Central memory CD4-positive, alpha-beta T cell (primary cell): Measurements from ENCODE around the gene CPED1.
"Not testable (repeated sequence)": the region's sequence is repeated elsewhere in the genome, so short reads cannot be mapped to it uniquely, and the experiment has no call there.

ENCODE experiments used
- DNase-seq: peaks from one replicate; pipeline ENCODE4 v3.0.0; 2022

CPED1 gene

DNA sequence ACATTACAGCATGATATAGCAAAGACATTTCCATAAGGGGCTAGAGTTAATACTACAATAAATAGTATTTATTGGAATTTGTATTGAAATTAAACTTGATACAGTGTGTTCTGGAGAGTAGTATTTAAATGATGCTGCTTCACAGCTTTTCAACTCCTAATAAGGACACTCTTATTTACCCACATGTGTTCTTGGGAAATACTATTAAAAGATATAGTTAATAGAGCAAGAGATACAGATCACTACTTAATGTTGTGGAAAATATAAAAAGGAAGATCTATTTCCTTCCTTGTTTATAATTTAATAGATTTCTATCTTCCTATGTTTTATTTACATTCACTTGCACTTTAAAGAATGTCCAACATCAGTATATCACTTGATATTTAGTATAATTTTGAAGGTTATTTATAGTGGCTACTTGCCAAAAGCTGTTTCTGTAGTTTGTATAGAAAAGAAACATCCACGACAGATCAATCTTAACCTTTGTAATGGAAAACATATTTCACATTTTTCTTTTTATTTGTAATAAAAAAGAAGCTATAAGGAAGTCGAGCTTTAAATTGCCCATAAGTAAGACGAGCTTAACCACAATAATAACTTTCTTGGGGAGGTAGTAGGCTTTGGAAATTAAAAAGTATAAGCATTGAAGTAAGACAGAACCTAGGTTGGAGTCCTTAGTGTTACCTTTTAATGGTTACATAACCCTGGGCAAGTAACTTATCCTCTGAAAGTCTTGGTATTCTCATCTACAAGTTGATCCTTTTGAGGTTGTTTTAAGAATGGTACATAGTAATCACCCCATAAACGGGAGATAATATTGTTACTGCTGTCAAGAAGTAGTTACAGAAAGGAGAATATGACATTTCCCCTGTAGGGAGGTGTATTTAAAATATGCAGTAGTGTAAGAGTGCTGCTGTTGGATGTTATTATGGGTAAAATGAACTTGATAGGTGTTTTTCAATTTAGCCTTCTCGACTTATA is 32.8 kb downstream of the CPED1 start:
- DNase-seq, result no peak

DNA sequence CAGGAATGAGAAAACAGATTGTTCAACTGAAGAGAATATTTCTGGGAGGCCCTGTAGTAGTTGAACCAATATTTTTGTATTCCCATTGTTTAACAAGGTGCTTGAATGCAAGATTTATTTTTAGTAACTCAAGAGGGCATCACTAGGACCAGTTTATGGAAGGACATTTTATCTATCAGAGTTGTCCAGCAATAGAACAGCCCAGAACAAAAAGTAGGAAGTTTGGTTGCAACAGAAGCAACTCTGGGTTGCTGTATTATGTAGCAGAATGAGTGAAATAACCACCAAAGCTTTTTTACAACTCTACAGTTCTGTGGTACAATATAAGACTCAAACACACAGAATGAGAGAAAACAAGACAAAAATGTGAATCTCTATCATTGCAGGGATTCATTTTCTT is 34.7 kb downstream of the CPED1 start:
- no peak for DNase-seq

DNA sequence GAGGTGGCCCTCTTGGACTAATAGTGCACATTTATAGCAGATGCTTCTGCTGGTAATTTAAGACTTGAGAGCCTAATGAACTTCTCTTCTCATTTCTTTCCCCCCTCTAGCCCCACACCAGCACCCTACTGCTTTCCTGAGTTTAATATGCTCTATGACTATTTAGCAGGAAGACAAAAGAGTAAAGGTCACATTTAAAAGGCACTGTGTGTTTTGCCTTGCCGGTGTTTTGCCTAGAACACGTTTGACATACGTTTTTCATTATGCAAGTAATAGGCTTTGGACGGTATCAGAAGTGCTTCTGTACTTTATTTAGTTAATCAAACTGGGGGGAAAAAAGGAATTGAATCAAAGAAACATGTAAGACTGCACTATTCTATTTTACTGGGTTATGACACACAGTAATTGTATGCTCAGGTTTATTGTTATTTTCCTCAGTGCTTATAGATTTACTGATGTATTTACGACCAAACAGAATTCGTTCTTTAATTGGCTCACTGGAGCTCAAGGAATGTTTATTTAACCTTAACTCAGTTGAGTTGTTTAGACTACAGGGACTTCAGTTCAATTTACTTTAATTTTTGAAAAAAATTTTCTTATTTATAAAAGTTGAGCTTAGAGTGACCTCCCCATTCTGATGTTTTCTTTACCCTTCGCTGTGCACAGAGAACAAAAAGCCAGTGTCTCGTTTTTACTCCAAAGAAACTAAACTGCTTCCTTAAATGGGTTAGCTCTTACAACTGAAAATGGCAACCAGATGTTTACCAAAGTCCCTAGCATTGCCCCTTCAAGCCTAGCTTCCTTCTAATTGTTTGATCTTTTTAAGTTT is 35.4 kb downstream of the CPED1 start:
- no peak for DNase-seq

DNA sequence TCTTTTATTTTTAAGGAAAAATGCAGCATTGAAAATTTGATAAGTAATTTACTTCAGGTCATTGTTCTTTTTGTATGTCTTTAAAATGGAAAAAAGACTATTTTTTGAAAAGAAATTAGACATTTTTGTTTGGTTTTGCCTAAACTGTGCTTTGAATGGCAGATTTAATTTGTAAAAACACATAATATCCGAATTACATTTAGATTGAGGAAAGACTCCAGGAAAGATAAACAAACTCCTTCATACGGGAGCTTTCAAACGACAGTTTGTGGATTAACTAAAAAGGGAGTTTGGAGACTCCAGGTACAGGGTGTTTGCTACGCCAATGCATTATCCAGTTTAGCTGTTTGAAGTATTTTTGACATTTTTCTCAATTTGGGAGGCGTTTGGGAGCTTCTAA is 36.1 kb downstream of the CPED1 start:
- DNase-seq, result no peak

DNA sequence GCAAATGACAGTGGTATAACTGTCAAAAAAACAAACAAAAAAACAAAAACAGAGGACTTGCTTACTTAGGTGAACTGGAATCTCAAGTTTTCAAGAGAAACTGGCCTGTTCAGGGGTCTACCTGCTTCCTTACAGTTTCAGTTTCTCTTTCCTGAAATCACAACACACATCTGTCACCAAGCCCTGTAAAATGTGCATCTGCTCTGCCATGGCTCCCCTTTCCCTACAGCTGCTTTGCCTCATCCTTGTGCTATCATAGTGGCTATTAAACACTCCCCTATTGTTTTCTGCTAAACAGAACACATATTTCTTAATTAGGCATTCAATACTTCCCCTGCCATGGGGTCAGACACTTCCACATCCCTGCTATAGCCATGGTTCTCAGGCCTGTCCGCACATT is 37.6 kb downstream of the CPED1 start:
- DNase-seq, result no peak

DNA sequence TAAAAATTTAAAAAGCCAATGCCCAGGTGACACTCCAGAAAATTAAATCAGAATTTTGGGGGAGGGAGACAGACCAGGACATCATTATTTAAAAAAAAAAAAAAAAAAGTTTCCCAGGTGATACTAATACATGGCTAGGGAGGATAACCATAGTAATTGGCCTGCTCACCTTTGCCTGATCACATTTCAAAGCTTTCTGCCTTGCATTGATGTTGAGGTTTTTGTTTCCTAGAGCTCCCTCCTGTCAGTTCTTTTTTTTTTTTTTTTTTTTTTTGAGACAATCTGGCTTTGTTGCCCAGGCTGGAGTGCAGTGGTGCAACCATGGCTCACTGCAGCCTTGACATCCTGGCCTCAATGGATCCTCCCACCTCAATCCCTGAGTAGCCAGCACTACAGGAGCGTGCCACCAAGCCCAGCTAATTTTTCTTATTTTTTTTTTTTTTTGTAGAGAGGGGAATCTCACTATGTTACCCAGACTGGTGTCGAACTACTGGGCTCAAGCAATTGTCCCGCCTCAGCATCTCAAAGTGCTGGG is 38.1 kb downstream of the CPED1 start:
- DNase-seq, result no peak

DNA sequence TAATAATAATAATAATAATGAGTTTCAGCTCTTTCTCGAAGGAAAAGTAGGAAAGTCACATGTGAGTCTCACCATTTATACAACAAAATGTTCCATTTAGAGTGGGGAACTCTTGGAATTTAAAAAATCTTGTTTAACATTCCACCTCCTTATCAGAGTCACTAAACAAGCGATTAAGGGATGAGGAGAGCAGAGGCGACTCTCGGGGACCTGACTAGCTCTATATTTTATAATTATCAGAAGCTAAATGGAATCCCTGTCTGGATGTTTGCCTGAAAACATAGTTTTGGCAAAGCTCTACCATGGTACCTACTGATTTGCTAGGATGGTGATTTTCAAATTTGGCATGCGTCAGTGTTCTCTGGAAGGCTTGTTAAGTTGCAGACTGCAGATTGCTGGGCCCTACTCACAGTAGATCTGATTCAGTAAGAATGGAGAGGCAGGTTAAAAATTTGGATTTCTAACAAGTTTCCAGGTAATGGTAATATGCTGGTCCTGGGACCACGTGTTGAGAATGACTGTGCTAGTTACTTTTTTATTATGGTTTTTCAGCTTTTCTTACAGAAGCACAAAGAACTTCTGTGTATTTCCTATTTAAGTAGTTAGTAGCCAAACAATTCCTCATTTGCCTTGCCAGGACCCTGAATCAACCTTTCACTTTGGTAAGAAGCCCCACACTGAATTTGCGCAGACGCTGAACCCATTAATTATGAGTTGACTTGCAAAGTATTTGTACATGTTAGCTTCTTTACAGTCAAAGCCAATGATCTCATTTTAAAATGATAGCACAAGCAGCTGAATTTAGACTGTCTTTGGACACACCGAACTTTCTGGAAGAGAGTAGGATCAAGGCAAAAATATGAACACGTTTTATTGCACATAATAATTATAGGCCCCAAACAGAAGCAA is 39.5 kb downstream of the CPED1 start:
- no peak for DNase-seq

DNA sequence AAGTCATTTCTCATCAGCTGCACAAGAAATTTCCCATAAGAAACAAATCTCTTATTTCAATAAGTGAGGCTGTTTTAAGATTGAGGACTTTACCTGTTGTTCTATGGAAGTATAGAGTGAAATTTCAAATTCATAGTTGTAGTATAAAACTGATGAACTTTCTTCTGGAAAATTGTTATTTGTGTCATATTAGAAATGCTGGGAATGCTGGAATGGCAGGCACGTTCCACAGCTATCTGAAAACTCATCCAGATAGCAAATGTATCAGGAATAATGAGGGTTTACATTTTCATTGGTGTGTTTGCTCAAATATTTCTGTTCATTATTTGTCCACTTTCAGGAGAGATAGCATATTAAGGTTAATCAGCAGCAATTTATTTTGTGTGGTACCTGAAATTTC is 40.8 kb downstream of the CPED1 start:
- no peak for DNase-seq

DNA sequence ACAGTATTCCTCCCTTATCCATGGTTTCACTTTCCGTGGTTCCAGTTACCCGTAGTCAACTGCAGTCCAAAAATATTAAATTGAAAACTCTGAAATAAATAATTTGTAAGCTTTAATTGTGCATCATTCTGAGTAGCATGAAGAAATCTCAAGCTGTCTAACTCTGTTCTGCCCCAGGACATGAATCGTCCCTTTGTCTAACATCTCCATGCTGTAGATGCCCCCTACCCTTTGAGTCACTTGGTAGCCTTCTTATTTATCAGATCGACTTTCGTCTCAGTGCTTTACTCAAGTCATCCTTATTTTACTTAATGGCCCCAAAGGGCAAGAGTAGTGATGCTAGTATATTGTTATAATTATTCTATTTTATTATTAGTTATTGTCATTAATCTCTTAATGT is 41.8 kb downstream of the CPED1 start:
- no peak for DNase-seq

DNA sequence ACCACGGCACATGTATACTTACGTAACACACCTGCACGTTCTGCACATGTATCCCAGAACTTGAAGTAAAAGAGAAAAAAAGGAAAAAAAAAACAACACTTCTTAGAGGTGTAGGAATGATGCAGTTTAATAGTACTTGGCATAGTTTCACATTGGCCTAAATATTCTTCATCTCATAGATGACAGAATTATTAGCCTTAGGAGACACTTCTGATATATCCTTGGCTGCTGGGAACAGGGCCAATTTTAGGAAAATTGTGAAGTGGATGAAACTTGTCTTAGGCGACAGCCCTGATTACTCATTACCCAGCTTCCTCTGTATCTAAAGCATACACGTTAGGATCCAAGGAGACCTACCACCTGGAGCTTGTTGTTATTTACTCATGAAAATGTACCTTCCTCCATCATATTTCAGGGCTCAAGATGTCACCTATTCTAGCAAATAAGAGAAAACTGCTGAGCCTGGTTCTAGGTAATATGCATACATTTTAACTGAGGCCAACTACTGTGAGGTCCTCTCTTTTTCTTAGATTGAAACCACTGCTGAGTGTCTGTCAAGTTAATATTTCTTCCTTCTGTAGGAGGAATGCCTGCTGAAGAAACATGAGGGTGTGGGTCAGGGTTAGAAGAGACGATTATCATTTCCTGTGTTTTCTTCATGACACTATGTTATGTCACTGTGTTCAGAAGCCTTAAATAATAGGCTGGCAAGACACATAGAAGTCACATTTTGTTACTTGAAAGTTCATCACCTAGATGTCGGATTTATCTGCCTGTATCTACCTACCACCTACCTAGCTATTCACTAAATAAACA is 44.3 kb downstream of the CPED1 start:
- DNase-seq, result no peak

DNA sequence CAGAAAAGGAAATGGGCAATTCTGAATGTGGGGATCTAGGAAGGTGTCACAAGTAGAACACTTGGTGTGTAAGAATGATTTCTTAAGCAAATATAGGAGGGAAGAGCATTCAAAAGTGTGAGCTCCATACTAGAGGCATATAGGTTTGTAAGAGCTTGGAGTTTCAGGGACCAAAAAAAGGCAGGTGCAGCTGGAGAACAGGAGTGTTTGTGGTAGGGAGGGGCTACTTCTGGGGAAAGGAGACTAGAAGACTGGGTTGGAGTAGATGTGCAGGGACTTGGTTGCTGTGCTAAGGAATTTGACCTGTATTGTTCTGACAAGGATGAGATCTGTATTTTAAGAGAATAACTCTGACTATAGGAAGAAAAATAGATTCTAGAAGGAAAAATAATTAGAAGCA is 46.4 kb downstream of the CPED1 start:
- no peak for DNase-seq

DNA sequence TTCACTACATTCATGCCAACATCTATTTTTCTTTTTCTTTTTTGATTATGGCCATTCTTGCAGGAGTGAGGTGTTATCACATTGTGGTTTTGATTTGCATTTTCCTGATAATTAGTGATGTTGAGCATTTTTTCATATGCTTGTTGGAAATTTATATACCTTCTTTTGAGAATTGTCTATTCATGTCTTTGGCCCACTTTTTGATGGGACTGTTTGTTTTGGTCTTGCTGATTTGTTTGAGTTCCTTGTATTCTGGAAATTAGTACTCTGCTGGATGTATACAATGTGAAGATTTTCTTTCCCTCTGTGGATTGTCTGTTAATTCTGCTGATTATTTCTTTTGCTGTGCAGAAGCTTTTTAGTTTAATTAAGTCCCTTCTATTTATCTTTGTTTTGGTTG is 48.3 kb downstream of the CPED1 start:
- DNase-seq, result not testable (repeated sequence)

DNA sequence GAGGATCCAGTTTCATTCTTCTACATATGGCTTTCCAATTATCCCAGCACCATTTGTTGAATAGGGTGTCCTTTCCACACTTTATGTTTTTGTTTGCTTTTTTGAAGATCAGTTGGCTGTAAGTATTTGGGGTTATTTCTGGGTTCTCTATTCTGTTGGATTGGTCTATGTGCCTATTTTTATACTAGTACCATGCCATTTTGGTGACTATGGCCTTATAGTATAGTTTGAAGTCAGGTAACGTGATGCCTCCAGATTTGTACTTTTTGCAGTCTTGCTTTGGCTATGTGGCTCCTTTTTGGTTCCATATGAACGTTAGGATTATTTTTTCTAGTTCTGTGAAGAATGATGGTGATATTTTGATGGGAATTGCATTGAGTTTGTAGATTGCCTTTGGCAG is 48.8 kb downstream of the CPED1 start:
- DNase-seq, result not testable (repeated sequence)

DNA sequence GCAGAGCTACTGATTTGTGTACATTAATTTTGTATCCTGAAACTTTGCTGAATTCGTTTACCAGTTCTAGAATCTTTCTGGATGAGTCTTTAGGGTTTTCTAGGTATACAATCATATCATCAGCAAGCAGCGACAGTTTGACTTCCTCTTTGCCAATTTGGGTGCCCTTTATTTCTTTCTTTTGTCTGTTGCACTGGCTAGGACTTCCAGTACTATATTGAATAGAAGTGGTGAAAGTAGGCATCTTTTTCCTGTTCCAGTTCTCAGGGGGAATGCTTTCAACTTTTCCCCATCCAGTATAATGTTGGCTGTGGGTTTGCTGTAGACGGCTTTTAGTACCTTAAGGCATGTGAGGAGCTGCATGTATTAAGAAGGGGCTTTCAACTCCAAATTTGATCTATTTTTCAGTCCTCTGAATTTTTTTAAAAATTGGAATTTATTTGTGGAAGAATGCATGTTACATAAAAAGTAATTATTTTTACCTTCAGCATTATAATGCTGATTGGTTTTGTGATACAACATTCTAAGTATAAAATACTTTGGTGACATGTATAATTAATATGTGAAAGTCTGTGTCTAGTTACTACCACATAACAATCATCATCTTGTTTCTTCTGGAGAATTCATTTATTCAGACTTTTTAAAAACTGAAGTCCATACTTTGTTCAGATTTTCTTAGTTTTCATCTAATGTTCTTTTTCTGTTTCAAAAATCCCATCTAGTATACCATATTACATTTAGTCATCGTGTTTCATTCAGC is 49.6 kb downstream of the CPED1 start:
- no peak for DNase-seq

DNA sequence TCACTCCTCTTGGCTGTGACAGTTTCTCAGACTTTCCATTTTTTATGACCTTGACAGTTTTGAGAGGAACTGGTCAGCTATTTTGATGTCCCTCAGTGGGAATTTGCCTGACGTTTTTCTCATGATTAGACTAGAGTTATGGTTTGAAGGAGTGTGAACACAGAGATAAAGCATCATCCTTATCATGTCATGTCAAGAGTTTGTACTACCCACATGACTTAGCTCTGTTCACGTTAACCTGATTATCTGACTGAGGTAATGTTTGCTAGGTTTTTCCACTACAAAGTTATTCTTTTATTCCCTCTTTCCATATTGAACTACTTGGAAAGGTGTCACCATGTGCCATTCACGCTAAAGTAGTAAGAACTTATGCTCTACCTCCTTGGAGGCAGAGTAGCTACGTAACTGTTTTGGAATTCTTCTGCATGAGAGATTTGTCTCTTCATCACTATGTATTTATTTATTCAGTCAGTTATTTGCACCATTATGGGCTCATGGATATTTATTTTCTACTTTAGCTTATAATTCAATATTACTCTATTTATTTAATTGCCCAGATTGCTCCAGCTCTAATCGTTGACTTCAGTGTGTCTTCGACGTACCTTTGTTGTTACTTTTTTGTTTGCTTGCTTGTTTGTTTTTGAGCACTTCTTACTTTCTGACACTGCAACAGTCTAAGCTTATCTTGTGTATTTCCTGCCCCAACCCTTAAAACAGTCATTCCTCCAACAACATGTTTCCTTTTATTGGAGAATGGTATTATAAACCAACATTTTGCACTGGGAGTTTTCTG is 50.4 kb downstream of the CPED1 start:
- DNase-seq, result no peak

DNA sequence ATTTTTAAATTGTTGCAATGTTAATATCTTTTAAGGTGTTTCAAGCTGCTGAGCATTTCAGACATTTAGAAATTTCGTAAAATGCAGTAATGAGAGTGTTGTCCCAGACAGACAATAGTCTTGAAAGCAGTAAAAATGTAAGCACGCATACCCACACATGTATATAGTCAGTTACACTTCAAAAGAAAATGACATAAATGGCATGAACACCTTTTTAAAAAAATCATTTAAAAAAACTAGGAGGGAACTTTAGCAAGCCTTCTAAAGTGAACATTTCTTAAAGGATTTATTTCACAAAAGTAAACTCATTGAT is 51.0 kb downstream of the CPED1 start:
- no peak for DNase-seq

DNA sequence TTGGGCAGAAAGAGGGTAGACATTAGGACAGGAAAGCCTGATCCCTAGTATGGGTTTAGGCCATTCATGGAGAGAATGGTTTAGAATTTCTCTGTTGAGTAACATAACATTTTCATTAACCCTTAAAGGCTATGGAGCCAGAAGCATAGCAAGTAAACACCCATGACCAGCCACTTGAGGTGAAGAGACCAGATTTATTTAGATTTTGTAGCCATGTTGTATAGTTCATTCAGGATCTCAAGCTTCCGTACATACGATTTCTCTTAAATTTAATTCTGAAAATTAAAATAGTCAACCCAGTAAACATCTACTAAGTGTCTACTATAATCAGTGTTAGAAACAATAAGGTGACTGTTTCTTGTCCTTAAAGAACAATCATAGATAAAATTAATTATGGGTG is 51.5 kb downstream of the CPED1 start:
- no peak for DNase-seq

DNA sequence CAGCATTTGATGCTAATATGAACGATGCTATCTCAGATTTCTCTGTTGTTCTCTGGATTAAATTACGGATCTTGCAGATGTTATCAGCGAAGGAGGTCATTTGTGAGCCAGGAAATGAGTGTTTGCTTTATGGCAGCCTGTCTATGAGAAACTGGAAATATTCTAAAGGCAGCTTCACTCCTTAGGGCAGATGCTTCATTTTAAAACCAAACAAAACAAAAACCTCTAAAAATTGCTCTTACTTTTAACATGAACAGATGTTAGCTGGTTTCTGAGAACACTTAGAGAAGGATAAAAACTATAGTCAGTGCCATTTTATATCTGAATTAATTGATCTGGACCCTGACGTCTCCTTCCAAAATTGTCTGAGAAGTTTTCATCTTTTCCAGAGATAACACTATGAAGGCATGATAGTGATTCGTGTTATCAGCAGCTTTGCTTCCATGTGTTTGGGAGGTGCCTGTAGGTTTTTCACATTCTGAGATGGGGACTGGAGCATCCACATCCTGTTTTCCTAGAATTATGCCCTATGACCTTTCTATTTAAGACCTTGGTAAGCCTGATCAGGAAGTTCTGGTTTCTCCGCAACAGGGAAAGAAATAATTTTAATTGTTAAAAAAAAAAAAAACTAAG is 53.1 kb downstream of the CPED1 start:
- no peak for DNase-seq

DNA sequence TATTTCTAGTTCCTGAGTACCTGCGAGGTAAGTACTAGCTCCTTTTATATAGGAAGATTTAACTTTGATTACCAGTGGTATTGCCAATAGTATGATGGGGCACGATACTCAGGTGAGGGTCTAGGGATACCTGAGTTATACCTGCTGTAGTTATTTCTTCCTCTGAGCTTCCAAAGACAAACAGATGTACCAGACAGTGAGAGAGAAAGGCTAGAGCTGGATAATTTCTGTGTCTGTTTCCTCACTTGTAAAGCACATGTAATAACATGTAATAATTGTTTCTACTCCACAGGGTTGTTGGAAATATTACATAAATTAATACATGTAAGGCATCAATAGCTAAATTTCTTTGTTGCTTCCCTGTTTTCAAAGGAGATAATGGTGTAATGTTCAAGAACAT is 53.7 kb downstream of the CPED1 start:
- no peak for DNase-seq

DNA sequence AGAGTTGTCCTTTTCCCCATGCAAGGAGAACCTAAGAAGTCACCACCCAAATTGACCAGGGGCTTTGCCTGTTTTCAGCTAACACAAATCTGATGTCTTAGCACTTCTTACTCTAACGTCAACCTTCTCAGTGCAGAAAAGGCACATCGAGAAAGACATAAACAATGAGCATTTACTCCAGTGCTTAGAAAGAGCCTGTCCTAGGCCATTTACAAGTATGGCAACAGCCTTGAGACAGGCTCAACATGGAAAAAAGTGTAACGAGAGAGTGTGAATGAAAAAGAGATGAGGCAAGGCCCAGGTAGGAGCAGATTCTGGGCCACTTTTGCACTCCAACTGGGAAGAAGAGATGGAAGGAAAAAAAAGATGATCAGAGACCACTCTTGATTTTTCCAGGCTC is 54.4 kb downstream of the CPED1 start:
- DNase-seq, result no peak
